ENCODE measurements around the gene TRIM33. TPM values are rescaled to one million over a fixed set of nuclear protein-coding genes. Genes with fewer than 3 reads are reported as not detected.

Gene TRIM33
- total RNA-seq, 4 donors from 2014 or later, result 37.5 to 48.6 (median 41.1) TPM

- no peak overlapping the region for H3K4me3 ChIP-seq (ENCODE audit: low read depth, poor library complexity, severe bottlenecking)
- DNase-seq (ENCODE audit: low spot score in 2 of 2), result no peak
- intact Hi-C loops (cut with DNase I; ENCODE audit: low total_unique reads), result no loop called here
- WGBS, 2 donors, result 73 to 75% methylated on average over 9 of the region's 9 CpGs
- TF ChIP-seq POLR2A (IDR thresholded peaks at IDR 0.05), result no peak
- TF ChIP-seq, protein P1, sequence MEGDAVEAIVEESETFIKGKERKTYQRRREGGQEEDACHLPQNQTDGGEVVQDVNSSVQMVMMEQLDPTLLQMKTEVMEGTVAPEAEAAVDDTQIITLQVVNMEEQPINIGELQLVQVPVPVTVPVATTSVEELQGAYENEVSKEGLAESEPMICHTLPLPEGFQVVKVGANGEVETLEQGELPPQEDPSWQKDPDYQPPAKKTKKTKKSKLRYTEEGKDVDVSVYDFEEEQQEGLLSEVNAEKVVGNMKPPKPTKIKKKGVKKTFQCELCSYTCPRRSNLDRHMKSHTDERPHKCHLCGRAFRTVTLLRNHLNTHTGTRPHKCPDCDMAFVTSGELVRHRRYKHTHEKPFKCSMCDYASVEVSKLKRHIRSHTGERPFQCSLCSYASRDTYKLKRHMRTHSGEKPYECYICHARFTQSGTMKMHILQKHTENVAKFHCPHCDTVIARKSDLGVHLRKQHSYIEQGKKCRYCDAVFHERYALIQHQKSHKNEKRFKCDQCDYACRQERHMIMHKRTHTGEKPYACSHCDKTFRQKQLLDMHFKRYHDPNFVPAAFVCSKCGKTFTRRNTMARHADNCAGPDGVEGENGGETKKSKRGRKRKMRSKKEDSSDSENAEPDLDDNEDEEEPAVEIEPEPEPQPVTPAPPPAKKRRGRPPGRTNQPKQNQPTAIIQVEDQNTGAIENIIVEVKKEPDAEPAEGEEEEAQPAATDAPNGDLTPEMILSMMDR (IDR thresholded peaks at IDR 0.05), result no peak
Observed at GRCh38 chr1:114347431-114348209, 163.4 kb downstream of the TRIM33 start.

GRCh38 chr1:114346480-114347029 lies 164.4 kb downstream of the TRIM33 start:
- intact Hi-C loops (cut with DNase I; ENCODE audit: low total_unique reads), result no loop called here
- H3K4me3 ChIP-seq (ENCODE audit: low read depth, poor library complexity, severe bottlenecking), result peak overlapping the region; percentile 38
- WGBS, 2 donors, result 2 to 3% methylated on average over 29 to 33 of the region's 33 CpGs
- DNase-seq (ENCODE audit: low spot score in 2 of 2), result peak; percentile 94 to 99
- no peak for TF ChIP-seq POLR2A (IDR thresholded peaks at IDR 0.05)
- TF ChIP-seq, protein P1 (IDR thresholded peaks at IDR 0.05), result peak in 2 of 3 donors; percentile 99

DNA sequence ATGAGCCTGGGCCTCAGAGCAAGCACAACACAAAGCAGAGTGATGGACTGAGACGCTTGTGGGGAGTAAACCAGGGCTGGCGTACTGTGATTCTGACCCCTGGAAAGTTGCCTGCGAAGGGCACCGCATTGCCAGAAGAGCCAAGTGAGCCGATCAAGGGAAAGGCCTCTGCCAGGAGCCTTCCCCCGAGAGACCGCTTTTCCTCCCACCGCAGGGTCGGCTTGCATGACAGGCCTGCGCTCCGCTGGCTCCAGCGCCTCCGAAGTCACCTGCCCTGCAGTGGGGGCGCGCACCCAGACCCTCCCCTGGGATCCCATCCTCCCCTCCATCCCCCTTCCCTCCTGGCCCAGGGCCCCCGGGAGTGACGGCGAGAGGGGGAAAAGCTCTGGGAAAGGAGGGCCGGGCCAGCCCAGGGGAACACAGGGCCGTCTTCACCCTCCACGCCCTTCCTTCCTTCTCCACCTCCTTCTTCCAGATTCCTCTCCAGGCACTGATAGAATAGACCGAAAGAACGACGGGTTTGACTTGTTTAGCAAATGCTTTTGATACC lies 165.0 kb downstream of the TRIM33 start:
- peak overlapping the region; percentile 38 for H3K4me3 ChIP-seq (ENCODE audit: low read depth, poor library complexity, severe bottlenecking)
- TF ChIP-seq POLR2A (IDR thresholded peaks at IDR 0.05), result no peak
- TF ChIP-seq, protein P1 (IDR thresholded peaks at IDR 0.05), result no peak
- DNase-seq (ENCODE audit: low spot score in 2 of 2), result peak; percentile 15 to 87
- WGBS, 2 donors, result 5 to 14% methylated on average over 12 to 21 of the region's 24 CpGs
- intact Hi-C loops (cut with DNase I; ENCODE audit: low total_unique reads), result no loop called here

DNA sequence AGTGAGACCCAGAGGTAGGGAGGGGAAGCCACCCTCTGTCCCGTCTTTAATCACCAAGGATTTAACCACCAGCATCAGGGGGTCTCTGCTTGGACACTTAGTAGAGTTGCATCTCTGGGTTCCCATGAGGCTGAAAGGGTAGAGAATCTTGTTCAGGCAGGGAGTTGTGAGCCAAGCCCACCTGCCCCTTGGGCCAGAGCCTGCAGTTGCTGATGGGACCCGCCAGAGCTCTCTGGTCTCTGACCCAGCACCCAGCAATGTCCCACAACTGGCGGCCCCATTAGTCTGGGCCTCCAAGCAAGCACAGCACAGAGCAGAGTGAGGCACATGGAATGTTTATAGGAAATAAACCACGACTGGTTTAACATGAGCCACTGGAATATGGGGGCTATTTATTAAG lies 166.3 kb downstream of the TRIM33 start:
- intact Hi-C loops (cut with DNase I; ENCODE audit: low total_unique reads), result no loop called here
- TF ChIP-seq, protein P1 (IDR thresholded peaks at IDR 0.05), result no peak
- TF ChIP-seq POLR2A (IDR thresholded peaks at IDR 0.05), result no peak
- H3K4me3 ChIP-seq (ENCODE audit: low read depth, poor library complexity, severe bottlenecking), result no peak overlapping the region
- WGBS, 2 donors, result 91 to 95% methylated on average over 4 of the region's 4 CpGs
- DNase-seq (ENCODE audit: low spot score in 2 of 2), result no peak

Other genes with a start within 250 kb of the TRIM33 start
- 10 to 100 TPM; 30.0 to 38.6 (median 36.0) TPM for gene BCAS2, start 70.4 kb upstream of the TRIM33 start, total RNA-seq
- gene DENND2C, start 158.8 kb upstream of the TRIM33 start, total RNA-seq, result 10 to 100 TPM; 43.0 to 61.2 (median 52.5) TPM
- gene AMPD1, start 184.3 kb upstream of the TRIM33 start, total RNA-seq, result not detected
- gene NRAS, start 205.6 kb upstream of the TRIM33 start, total RNA-seq, result 10 to 100 TPM; 19.6 to 40.0 (median 33.2) TPM
- 1,000 to 10,000 TPM in 1 of 4 donors, 100 to 1,000 TPM in 3; 342 to 1,039 (median 551) TPM for gene CSDE1, start 246.8 kb upstream of the TRIM33 start, total RNA-seq

All from lower leg skin (tissue), 4 donors.